ENCODE results near the gene MRPL48.
"Not testable (repeated sequence)": the region's sequence is repeated elsewhere in the genome, so short reads cannot be mapped to it uniquely, and the experiment has no call there.

DNA sequence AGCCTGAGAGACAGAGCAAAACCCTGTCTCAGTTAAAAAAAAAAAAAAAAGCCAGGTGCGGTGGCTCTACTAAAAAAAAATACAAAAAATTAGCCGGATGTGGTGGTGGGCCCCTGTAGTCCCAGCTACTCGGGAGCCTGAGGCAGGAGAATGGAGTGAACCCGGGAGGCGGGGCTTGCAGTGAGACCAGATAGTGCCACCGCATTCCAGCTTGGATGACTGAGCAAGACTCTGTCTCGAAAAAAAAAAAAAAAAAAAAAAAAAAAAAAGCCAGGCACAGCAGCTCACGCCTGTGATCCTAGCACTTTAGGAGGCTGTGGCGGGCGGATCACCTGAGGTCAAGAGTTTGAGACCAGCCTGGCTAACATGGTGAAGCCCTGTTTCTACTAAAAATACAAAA lies 92.8 kb downstream of the MRPL48 start:
- TF ChIP-seq, protein P1, sequence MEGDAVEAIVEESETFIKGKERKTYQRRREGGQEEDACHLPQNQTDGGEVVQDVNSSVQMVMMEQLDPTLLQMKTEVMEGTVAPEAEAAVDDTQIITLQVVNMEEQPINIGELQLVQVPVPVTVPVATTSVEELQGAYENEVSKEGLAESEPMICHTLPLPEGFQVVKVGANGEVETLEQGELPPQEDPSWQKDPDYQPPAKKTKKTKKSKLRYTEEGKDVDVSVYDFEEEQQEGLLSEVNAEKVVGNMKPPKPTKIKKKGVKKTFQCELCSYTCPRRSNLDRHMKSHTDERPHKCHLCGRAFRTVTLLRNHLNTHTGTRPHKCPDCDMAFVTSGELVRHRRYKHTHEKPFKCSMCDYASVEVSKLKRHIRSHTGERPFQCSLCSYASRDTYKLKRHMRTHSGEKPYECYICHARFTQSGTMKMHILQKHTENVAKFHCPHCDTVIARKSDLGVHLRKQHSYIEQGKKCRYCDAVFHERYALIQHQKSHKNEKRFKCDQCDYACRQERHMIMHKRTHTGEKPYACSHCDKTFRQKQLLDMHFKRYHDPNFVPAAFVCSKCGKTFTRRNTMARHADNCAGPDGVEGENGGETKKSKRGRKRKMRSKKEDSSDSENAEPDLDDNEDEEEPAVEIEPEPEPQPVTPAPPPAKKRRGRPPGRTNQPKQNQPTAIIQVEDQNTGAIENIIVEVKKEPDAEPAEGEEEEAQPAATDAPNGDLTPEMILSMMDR (IDR thresholded peaks at IDR 0.05; ENCODE audit: control extremely low read depth in 1 of 3, insufficient read depth in 1 of 3, low read depth in 1 of 3, low read length in 3 of 3), result not testable (repeated sequence)
- TF ChIP-seq JUND (IDR thresholded peaks at IDR 0.05; ENCODE audit: low read length); POLR2AphosphoS5 (IDR thresholded peaks at IDR 0.05; ENCODE audit: low read depth, low read length): not testable (repeated sequence)
